NCI-H226 (cell line): ENCODE measurements around the gene DIABLO.
"Not testable (repeated sequence)": the region's sequence is repeated elsewhere in the genome, so short reads cannot be mapped to it uniquely, and the experiment has no call there.

ENCODE experiments used
- DNase-seq: peaks from one replicate; pipeline ENCODE4 v3.0.0-alpha.2; 2015

DIABLO gene

DNA sequence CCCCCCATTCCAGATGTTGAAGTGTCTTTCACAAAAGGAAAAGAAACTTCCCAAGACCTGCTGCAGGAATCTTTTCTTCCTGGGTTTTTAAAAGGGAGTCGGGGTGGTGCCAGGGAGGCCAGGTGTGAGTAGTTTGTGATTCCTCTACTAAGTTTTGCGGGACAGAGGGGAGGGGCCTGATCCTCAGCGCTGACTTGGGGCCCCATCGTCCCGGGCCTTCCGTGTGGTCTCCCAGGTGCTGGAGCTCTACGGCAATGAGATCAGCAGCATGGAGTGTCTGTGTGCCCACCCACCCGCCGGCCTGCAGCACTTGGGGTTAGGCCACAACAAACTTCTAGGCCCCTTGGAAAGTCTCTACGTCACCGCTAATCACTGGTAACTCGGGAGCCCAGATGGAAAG is 38.4 kb downstream of the DIABLO start:
- no peak for DNase-seq

GRCh38 chr12:122185494-122186082 is 40.3 kb downstream of the DIABLO start:
- no peak for DNase-seq

DNA sequence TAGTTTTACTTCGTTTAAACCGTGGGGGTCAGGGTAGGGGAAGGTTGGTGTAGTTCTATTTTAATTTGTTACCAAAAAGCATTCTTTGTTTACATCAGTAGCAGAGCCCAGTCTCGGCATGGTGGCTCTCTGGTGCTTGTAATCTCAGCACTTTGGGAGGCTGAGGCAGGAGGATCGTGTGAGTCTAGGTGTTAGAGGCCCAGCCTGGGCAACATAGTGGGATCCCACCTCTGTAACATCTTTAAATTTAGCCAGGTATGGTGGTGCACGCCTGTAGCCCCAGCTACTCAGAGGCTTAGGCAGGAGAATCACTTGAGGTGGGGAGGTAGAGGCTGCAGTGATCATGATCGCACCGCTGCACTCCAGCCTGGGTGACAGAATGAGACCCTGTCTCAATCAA is 40.8 kb downstream of the DIABLO start:
- DNase-seq = no peak

DNA sequence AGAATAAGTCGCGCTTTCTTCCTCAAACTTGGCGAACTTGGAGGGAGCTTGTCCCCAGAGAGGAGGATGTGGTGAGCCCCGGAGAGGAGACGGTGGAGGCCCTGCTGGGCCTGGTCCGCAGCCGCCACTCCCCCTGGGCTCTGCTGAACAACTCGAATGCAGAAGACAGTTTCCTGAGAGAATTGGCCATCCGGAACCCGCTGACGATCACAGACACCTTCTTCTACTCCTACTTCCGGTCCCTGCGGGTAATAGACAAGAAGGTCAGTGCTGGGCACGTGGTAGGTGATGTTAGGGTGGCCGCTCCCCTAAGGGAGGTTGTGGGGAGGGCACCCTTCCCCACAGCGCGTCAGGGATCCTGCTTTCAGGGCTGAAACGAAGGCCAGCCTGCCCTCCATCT is 41.3 kb downstream of the DIABLO start:
- DNase-seq = no peak

- no peak for DNase-seq
These were observed 42.3 kb downstream of the DIABLO start for GRCh38 chr12:122183588-122183940.

DNA sequence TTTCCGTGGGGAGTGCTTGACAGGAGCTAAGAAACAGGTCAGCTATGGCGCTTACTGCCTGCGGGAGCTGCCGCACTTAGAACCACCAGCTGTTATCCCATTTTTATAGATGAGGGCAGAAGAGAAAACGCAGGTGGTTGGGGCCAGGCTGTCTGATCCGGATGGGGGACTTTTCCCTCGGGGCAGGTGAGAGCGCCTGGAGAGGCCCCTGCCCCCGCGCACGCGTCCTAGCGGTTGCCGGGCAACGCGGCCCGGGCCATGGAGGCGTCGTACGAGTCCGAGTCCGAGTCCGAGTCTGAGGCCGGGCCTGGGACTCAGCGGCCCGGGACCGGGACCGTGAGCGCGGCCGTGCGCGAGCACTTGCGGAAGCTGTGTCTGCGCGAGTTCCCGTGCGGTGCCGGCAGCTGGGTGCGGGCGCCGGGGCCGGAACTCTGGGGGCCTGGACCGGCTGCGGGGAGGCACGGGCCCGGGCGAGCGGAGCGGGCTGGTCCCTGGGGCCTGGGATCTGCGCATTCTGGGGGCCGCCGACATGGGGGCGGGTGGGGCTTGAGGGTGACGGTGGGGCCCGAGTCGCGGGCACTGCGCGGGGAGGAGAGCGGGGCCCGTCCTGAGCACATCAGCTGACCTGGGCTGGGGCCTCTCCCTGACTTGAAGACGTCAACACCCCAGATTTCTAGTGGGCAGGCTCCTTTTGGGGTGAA is 42.8 kb downstream of the DIABLO start, which contains the start of gene LRRC43:
Gene LRRC43, plus strand, starts transcription at position 237 of the 701 bp plus-strand sequence. Its CDS starts 22 bp downstream, at position 259.
- no peak for DNase-seq

DNA sequence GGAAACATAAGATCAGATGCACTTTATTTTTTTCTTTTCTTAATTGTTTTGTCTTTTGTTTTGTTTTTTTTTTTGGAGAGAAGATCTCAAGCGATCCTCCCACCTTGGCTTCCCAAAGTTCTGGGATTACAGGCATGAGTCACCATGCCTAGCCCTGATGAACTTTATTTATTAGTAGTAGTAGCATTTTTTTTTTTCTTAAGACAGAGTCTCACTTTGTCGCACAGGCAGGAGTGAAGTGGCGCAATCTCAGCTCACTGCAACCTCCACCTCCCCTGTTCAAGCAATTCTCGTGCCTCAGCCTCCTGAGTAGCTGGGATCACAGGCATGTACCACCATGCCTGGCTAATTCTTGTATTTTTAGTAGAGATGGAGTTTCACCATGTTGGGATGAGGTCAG is 49.4 kb downstream of the DIABLO start:
- DNase-seq = not testable (repeated sequence)

GRCh38 chr12:122174155-122174845 is 51.6 kb downstream of the DIABLO start, which contains the start of gene IL31:
TSS of gene IL31 (minus strand) at chr12:122174221. CDS start at chr12:122174172, 49 bp downstream.
- DNase-seq = no peak

DNA sequence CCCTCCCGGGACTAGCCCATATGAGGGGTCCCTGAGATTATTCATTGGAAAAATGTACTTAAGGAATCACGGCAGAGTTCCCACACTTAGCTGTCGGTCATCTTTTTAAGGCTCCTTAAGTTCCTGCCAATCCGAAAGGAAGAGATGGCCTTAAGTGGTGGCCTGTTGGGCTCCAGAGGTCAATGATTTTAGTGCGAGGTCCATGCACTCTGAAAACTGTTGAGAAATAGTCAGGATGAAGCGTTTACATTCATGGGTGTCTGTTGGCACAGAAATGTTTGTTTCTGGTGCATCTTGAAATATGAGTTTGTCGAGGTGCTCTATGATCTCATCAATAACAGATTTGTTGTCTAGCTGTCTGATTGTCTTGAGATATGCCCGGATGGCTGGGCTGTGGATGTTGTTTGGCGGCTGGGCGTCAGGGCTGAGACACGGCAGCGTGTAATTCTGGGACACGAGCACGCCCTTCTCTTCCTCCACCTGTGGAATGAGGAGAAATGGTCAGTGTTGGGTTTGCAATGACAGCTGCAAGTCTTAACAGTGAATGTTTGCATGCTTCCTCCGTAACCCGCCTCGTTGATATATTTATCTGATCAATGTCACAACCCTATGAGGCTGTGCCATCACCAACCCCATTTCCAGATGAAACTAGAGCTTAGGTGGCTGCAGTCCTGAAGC is 53.5 kb downstream of the DIABLO start:
- DNase-seq = no peak

DNA sequence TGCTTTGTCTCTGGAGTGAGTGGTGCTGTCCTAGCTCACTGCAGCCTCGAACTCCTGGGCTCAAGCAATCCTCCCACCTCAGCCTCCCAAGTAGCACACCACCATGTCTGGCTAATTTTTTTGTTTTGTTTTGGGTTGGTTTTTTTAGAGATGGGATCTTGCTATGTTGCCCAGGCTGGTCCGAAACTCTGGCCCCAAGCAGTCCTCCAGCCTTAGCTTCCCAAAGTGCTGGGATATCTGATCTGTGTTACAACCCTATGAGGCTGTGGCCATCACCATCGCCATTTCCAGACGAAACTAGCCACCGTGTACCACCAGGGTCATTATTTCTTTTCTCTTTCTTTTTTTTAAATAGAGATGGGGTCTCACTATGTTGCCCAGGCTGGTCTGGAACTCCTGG is 54.5 kb downstream of the DIABLO start:
- DNase-seq = no peak

- DNase-seq = no peak
These were observed 57.4 kb downstream of the DIABLO start for GRCh38 chr12:122168492-122168891.

DNA sequence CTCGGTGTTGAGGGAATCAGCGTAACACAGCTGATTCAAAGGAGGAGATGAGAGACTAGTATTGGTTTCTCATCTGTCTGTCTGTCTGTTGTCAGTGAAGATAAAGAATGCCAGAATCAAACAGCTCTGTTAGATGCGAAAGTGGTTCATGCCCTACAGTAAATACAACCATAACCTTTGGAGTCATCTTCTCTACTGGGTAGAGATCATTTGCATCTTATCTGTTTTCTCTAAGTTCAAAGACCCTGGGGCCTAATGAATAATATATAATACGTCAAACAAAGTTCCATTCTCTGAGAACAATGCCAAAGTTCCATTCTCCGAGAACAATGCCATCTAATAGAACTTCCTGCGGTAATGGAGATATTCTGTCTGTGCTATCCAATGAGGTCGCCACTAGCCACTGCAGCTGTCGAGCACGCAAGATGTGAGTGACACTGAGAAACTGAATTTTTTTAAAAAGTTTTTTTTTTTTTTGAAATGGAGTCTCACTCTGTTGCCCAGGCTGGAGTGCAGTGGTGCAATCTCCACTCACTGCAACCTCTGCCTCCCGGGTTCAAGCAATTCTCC is 58.4 kb downstream of the DIABLO start:
- DNase-seq = no peak

DNA sequence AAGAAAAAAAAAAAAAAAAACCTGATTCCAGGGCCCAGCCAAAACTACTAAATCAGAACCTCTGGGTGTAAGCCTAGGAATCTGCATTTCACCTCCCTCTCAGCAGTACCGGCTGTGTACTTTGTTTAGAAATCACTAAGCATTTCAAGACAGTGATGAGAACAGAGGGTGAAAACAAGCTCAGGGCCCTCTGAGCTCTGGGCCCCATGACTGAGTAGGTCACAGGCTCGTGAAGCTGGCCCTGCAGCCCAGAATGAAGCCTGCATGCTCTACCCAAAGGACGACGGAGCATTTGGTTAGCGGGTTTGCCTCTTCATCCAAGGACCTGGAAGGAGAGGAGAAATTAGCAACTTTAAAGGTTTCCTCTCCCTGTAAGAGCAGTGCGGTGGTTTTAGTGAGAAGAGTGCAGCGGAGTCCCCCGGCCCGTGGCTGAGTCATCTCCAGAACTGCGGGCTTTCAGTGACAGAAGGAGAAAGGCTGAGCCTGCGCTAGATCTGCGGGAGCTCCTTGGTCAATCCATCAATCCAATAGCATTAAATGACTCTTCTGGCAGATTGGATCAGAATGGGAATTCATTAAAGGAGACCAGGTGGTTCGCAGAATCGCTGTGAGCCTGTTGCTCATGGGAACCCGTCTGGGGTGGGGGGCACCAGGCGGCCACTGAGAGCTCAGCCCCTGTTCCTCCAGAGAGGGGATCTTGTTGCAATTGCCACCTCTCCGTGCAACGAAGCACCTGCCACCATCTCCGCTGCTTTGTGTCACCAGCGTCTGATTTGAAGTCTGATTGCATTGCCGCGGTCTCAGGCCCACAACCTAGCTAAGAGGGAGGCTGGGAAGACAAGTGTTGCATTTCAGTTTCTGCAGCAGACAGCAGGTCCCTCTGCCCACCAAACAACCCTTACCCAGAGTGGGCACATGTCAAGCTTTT is 59.2 kb downstream of the DIABLO start:
- DNase-seq = no peak

DNA sequence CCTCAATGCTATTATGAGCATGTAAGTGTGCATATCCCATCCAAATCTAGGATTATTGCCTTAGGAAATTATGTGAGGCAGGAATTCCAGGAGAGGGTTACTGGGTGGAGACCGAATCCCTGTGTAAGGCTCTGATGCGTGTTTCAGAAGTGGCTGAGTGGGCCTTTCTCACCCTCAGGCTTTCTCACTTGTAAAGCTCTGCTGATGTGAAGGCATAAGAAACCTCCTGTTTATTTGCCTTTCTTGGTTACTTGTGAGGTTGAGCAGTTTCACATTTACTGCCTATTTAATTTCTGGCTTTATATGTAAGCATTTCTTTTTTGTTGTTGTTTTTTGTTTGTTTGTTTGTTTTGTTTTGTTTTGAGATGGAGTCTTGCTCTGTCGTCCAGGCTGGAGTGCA is 62.9 kb downstream of the DIABLO start:
- no peak for DNase-seq

- no peak for DNase-seq
These were observed 64.2 kb downstream of the DIABLO start for GRCh38 chr12:122161682-122162081.

DNA sequence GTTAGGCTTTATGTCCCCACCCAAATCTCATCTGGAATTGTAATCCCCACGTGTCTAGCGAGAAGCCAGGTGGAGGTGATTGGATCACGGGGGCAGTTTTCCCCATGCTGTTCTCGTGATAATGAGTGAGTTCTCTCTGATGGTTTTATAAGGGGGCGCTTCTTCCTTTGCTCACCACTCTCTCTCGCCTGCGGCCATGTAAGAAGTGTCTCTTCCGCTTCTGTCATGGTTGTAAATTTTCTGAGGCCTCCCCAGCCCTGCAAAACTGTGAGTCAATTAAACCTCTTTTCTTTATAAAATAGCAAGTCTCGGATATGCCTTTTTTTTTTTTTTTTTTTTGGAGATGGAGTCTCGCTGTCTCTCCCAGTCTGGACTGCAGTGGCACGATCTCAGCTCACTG is 65.1 kb downstream of the DIABLO start:
- DNase-seq = no peak

DNA sequence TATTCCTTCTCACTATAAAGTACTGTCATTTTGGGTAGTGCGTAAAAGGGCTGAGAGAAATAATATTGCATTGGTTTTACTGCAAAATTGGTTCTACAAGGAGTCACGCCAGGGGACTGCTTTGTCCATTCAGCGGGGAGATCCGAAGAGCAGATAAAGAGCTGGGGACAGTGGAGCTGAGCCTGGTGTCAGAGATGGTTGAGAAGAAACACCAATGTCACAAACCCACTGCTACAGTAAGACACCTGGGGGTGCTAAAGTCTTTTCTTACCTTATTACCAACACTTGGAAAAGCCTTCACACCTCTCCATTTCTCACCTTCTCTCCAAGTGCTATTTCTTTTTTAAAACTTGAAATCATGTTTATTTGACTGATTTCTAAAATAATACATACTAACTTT is 66.0 kb downstream of the DIABLO start:
- DNase-seq = no peak

DNA sequence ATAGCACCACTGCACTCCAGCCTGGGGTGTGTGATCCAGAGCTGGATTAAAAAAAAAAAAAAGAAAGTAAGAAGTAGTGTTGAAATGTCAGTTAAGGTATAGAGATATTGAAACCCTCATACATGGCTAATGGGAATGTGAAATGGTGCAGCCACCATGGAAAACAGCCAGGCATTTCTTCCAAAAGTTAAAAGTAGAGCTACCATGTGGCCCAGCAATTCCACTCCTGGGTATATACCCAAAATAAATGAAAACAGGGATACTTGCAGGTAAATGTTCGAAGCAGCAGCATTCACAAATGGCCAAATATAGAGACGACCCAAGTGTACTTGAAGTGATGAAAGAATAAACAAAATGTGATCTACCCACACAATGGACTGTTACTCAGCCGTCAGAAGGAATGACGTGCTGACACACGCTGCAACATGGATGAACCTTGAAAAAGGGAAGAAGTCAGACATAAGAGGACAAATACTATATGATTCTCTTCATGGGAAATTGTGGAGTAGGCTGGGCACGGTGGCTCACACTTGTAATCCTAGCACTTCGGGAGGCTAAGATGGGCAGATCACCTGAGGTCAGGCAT is 67.1 kb downstream of the DIABLO start:
- no peak for DNase-seq
